Panc1 (cell line): ENCODE results near the gene TOM1. TPM values are rescaled to one million over a fixed set of nuclear protein-coding genes. Genes with fewer than 3 reads are reported as not detected.

ENCODE experiments used
- ATAC-seq: fragments of 200-7000 bp; cut with Tn5 transposase; 2 replicates; pipeline ENCODE4 v1.9.1; 2020; ENCODE audit warnings: mild to moderate bottlenecking, moderate library complexity
- BruUV-seq: library from RNA; stranded (reverse); fragments of 400-500 nt; replicated peaks from 2 replicates; lab custom pipeline; 2021; lab: Mats Ljungman, UMichigan
- CTCF ChIA-PET: fragments of 300-600 bp; sonication (Branson Sonifier 250); formaldehyde crosslinking; loops from one replicate; lab custom pipeline; 2022; ENCODE audit warnings: antibody characterized with exemption; lab: Charles Lee
- POLR2A ChIA-PET: fragments of 300-600 bp; sonication (Branson Sonifier 250); formaldehyde crosslinking; loops from one replicate; lab custom pipeline; 2022; ENCODE audit warnings: antibody characterized with exemption; lab: Charles Lee
- DNase-seq: peaks from one replicate; pipeline ENCODE4 v3.0.0-alpha.2; 2010; ENCODE audit warnings: low read depth, low spot score
- H3K27ac ChIP-seq: 2 replicates; pipeline ENCODE4 v1.5.1; 2011; ENCODE audit warnings: mild to moderate bottlenecking, low read length, inconsistent platforms
- H3K27me3 ChIP-seq: fragments of 200-500 bp; sonication (Bioruptor generic); 2 replicates; pipeline ENCODE4 v1.6.0; 2014; ENCODE audit warnings: low read length, inconsistent platforms; ENCODE audit not compliant: control insufficient read depth, insufficient read depth
- H3K36me3 ChIP-seq: fragments of 200-500 bp; sonication (Bioruptor generic); 2 replicates; pipeline ENCODE4 v1.5.1; 2014; ENCODE audit warnings: inconsistent platforms, mild to moderate bottlenecking, low read length, moderate library complexity; ENCODE audit not compliant: control insufficient read depth, insufficient read depth
- H3K4me1 ChIP-seq: 2 replicates; pipeline ENCODE4 v1.5.1; 2011; ENCODE audit warnings: inconsistent platforms, mild to moderate bottlenecking, low read length, moderate library complexity; ENCODE audit not compliant: control insufficient read depth, insufficient read depth
- H3K4me3 ChIP-seq, 2 experiments: 2 replicates each; pipeline ENCODE4 v1.5.1; 2011 to 2012; ENCODE audit warnings: low read depth in 2 of 2, low read length in 2 of 2, mild to moderate bottlenecking in 2 of 2, inconsistent platforms in 1 of 2, moderate library complexity in 1 of 2
- H3K9me3 ChIP-seq: fragments of 200-500 bp; sonication (Bioruptor generic); 2 replicates; pipeline ENCODE4 v1.5.1; 2014; ENCODE audit warnings: low read depth, mild to moderate bottlenecking, inconsistent platforms, low read length, moderate library complexity; ENCODE audit not compliant: control insufficient read depth, insufficient read depth
- CTCF ChIP-seq: fragments of 450-650 bp; IDR thresholded peaks from 2 replicates; pipeline ENCODE4 v1.5.1; 2017; ENCODE audit warnings: mild to moderate bottlenecking
- POLR2AphosphoS5 ChIP-seq: IDR thresholded peaks from 2 replicates; pipeline ENCODE4 v1.6.1; 2012; ENCODE audit warnings: mild to moderate bottlenecking, low read depth, low read length, moderate library complexity
- REST ChIP-seq, 2 experiments: IDR thresholded peaks; 2 replicates each; pipeline ENCODE4 v1.6.1; 2011 to 2012; ENCODE audit warnings: low read depth in 2 of 2, control low read depth in 1 of 2, low read length in 1 of 2, mild to moderate bottlenecking in 1 of 2, moderate library complexity in 1 of 2; ENCODE audit not compliant: insufficient read depth in 1 of 2
- SIN3A ChIP-seq: IDR thresholded peaks from 2 replicates; pipeline ENCODE4 v1.6.1; 2012; ENCODE audit warnings: low read depth, mild to moderate bottlenecking, low read length, moderate library complexity, borderline replicate concordance; ENCODE audit not compliant: insufficient read depth
- TCF7L2 ChIP-seq: IDR thresholded peaks from 2 replicates; pipeline ENCODE4 v1.6.1; 2011; ENCODE audit warnings: mild to moderate bottlenecking, low read depth, low read length, inconsistent platforms
- in situ Hi-C: cut with HindIII; loops from 2 replicates; pipeline ENCODE4 v1.10.0; 2016; ENCODE audit warnings: low sequenced_read_pairs, low pct_unique_long_range_greater_than_20kb
- intact Hi-C: fragments of 100-400 bp; cut with micrococcal nuclease; formaldehyde crosslinking; loops from one replicate; pipeline ENCODE4 v1.10.0; 2022; ENCODE audit not compliant: unreplicated experiment
- total RNA-seq: library from RNA; stranded (reverse); gene quantifications from one replicate; pipeline ENCODE4 v1.2.1, GENCODE V29; 2021; ENCODE audit not compliant: unreplicated experiment

The TOM1 gene
- total RNA-seq, 1 experiment from 2014 or later = 32.7 TPM

- Histone ChIP-seq H3K9me3 (no peaks in the 10 kb centered on the region), H3K36me3 (peaks cover 2% of the 10 kb centered on the region; the same call in 1 of the 2 replicates), H3K4me3 (peak overlapping the region; percentile 4 to 88; a peak in 3 of 4 replicates), H3K4me1 (peaks cover 28% of the 10 kb centered on the region), H3K27me3 (no peaks in the 10 kb centered on the region), H3K27ac (peak overlapping the region; percentile 36)
- TF ChIP-seq POLR2AphosphoS5 (no peak), SIN3A (no peak), TCF7L2 (no peak), CTCF (no peak), REST (IDR thresholded peaks at IDR 0.05; ENCODE audit: insufficient read depth in 1 of 2, low read depth in 2 of 2, low read length in 1 of 2) (no peak)
- no TSS peak for BruUV-seq
- in situ Hi-C loops (no loop called here), intact Hi-C loops (no loop called here)
- ChIA-PET CTCF (no interaction called here), POLR2A (no interaction called here)
- ATAC-seq (0 out of 2 replicates have a peak, but pooled peaks have one; percentile 4), DNase-seq (no peak)
Observed at GRCh38 chr22:35384527-35384926, 84.8 kb downstream of the TOM1 start.

- Histone ChIP-seq H3K27ac (peak overlapping the region; percentile 36), H3K36me3 (peaks cover 2% of the 10 kb centered on the region; the same call in 1 of the 2 replicates), H3K9me3 (no peaks in the 10 kb centered on the region), H3K27me3 (no peaks in the 10 kb centered on the region), H3K4me1 (peaks cover 23% of the 10 kb centered on the region), H3K4me3 (peak overlapping the region in 1 of 2 experiments; percentile 88; a peak in 2 of 4 replicates)
- ATAC-seq (no peak), DNase-seq (no peak)
- POLR2A ChIA-PET = no interaction called here
- TF ChIP-seq CTCF = no peak
- no peak for TF ChIP-seq TCF7L2
- TF ChIP-seq REST (IDR thresholded peaks at IDR 0.05; ENCODE audit: insufficient read depth in 1 of 2, low read depth in 2 of 2, low read length in 1 of 2) = no peak
- no peak for TF ChIP-seq POLR2AphosphoS5
- no peak for TF ChIP-seq SIN3A
- CTCF ChIA-PET = interaction anchor here (0.6 kb wide), 1 partner anchor 34 kb away, joined by 3 read pairs; no protein-coding TSS in a partner anchor
- intact Hi-C loops = no loop called here
- no TSS peak for BruUV-seq
- in situ Hi-C loops = no loop called here
Observed at GRCh38 chr22:35384975-35385588, 85.4 kb downstream of the TOM1 start.
